OCI-LY7 (cell line): ENCODE measurements around the gene EIF3D.

Experiments
- CTCF ChIP-seq: fragments of 200-600 bp; sonication (generic); conservative IDR thresholded peaks from 2 replicates; pipeline ENCODE4 v1.5.1; 2014; ENCODE audit warnings: mild to moderate bottlenecking, antibody characterized with exemption, low read length, moderate library complexity, mixed read lengths
- EZH2phosphoT487 ChIP-seq: fragments of 200-600 bp; sonication (generic); IDR thresholded peaks from 2 replicates; pipeline ENCODE4 v1.6.1; 2018; ENCODE audit warnings: low read depth, borderline replicate concordance, mild to moderate bottlenecking, mixed run types, antibody characterized with exemption, low read length, moderate library complexity, mixed read lengths

GRCh38 chr22:36571991-36572390, 43.0 kb upstream of the EIF3D start:
- TF ChIP-seq CTCF (no peak), EZH2phosphoT487 (no peak)
